Measurements from ENCODE around the gene KNG1.
"Not testable (repeated sequence)": the region's sequence is repeated elsewhere in the genome, so short reads cannot be mapped to it uniquely, and the experiment has no call there.

The KNG1 gene

GRCh38 chr3:186694288-186695032 is 22.7 kb upstream of the KNG1 start:
- TF ChIP-seq CTCF (IDR thresholded peaks at IDR 0.05; ENCODE audit: low read depth, low read length), result no peak
- no peak overlapping the region for H3K4me3 ChIP-seq (replicated peaks in 1 of 2; ENCODE audit: low read depth in 2 of 2, low read length in 2 of 2)
- no peak for DNase-seq (ENCODE audit: low read depth in 2 of 2)

GRCh38 chr3:186696522-186696921 is 20.6 kb upstream of the KNG1 start:
- no peak for DNase-seq (ENCODE audit: low read depth in 2 of 2)
- no peak overlapping the region for H3K4me3 ChIP-seq (replicated peaks in 1 of 2; ENCODE audit: low read depth in 2 of 2, low read length in 2 of 2)
- no peak for TF ChIP-seq CTCF (IDR thresholded peaks at IDR 0.05; ENCODE audit: low read depth, low read length)

- DNase-seq (ENCODE audit: low read depth in 2 of 2), result no peak
These were observed 19.6 kb upstream of the KNG1 start for GRCh38 chr3:186697510-186697909.

GRCh38 chr3:186700267-186700666 is 16.9 kb upstream of the KNG1 start:
- H3K4me3 ChIP-seq (replicated peaks in 1 of 2; ENCODE audit: low read depth in 2 of 2, low read length in 2 of 2), result no peak overlapping the region
- TF ChIP-seq CTCF (IDR thresholded peaks at IDR 0.05; ENCODE audit: low read depth, low read length), result no peak
- DNase-seq (ENCODE audit: low read depth in 2 of 2), result peak; percentile 3 to 35

More at GRCh38 chr3:186697510-186697909, 19.6 kb upstream of the KNG1 start:
- no peak for TF ChIP-seq CTCF (IDR thresholded peaks at IDR 0.05; ENCODE audit: low read depth, low read length)
- H3K4me3 ChIP-seq (replicated peaks in 1 of 2; ENCODE audit: low read depth in 2 of 2, low read length in 2 of 2), result no peak overlapping the region

- H3K4me3 ChIP-seq (replicated peaks in 1 of 2; ENCODE audit: low read depth in 2 of 2, low read length in 2 of 2); DNase-seq (ENCODE audit: low read depth in 2 of 2): not testable (repeated sequence)
These were observed 14.7 kb upstream of the KNG1 start for GRCh38 chr3:186702451-186702850.

GRCh38 chr3:186705882-186706780 is 11.0 kb upstream of the KNG1 start:
- no peak overlapping the region for H3K4me3 ChIP-seq (replicated peaks in 1 of 2; ENCODE audit: low read depth in 2 of 2, low read length in 2 of 2)
- no peak for TF ChIP-seq CTCF (IDR thresholded peaks at IDR 0.05; ENCODE audit: low read depth, low read length)
- no peak for DNase-seq (ENCODE audit: low read depth in 2 of 2)

GRCh38 chr3:186708983-186709679 is 8.0 kb upstream of the KNG1 start:
- no peak overlapping the region for H3K4me3 ChIP-seq (replicated peaks in 1 of 2; ENCODE audit: low read depth in 2 of 2, low read length in 2 of 2)
- TF ChIP-seq CTCF (IDR thresholded peaks at IDR 0.05; ENCODE audit: low read depth, low read length), result no peak
- DNase-seq (ENCODE audit: low read depth in 2 of 2), result peak in 1 of 2 donors; percentile 7

- not testable (repeated sequence) for H3K4me3 ChIP-seq (replicated peaks in 1 of 2; ENCODE audit: low read depth in 2 of 2, low read length in 2 of 2); DNase-seq (ENCODE audit: low read depth in 2 of 2)
These were observed 6.5 kb upstream of the KNG1 start for GRCh38 chr3:186710694-186711093.
